ENCODE data around the gene ANKEF1.

The ANKEF1 gene

DNA sequence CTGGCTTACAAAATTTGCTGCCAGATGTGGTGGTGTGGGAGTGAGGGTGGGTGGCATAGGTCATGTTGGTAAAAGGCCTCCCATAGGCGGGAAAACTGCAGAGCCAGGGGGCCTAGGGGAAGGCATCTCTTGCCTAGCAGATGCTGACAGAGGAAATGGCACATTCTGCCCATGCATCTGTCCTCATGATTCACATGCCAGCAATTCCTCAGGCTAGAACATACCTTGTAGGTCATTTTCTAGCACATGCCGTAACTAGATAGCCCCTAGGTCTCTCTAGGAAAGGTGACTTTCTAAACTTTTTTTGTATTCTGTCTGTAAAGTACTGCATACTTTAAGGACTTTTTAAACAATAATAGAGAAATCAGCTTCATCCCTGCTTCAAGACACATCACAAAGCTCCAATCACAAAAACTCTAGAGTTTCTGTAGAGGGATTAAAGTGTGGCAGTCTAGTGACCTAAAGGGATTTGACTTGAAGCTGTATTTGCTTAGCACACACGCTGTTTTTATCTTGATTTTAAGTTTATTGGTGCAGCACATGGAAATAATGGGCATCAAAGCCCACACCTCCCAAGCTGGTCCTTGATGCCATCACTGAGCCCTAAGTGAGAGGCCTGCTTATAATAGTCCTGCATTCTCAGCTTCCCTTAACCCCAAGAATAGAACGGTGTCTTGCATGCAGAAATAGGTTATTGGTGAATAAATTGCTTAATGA, 55.2 kb downstream of the ANKEF1 start:
- no peak for DNase-seq (ENCODE audit: low spot score)

DNA sequence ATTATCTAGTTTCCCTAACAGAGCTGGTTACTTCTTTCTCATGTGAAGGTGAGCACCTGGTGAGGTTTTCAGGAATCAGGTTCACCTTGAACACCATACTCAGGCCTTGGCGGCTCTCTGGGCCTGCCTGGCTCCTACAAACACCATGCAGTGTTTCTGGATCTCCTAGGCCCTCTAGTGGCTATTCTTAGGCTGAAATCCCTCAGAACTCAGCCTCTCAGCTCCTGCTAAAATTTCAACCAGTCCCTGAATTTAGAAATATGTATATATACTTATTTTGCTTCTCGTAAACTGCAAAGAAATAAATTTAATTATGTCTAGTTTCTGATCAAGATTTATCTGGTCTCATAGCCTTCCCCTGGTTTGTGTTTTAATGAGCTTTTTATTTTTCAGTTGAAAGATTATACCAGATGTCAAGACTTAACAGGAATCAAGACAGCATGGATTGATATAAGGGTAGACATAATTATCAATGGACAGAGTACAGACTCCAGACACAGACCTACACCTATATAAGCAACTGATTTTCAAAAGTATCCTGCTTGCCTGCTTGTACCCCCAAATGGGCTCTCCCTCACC, 55.9 kb downstream of the ANKEF1 start:
- DNase-seq (ENCODE audit: low spot score): peak; percentile 28

DNA sequence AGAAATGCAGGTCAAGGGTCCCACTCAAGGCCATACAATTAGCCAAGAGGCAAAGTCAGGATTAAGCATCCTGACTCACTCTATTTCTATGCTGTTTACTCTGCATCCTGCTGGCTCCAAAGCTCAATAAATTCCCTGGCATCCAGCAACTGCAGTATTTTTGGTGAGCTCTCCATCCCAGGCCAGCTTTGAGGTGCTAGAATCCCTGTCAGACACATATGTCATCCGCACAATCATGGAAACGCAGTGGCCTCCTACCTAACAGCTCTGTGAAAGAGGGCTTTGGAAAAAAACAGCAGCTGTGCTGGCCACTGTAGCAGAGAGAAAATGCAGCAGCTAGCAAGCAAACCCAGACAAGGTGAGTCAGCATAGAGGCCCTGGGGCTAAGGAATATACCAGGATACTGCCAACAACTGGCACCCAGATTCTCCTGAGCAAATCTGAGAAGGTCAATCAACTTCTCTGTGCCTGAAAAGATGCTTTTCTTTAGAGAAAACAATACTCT, 58.4 kb downstream of the ANKEF1 start:
- DNase-seq (ENCODE audit: low spot score): peak; percentile 61

DNA sequence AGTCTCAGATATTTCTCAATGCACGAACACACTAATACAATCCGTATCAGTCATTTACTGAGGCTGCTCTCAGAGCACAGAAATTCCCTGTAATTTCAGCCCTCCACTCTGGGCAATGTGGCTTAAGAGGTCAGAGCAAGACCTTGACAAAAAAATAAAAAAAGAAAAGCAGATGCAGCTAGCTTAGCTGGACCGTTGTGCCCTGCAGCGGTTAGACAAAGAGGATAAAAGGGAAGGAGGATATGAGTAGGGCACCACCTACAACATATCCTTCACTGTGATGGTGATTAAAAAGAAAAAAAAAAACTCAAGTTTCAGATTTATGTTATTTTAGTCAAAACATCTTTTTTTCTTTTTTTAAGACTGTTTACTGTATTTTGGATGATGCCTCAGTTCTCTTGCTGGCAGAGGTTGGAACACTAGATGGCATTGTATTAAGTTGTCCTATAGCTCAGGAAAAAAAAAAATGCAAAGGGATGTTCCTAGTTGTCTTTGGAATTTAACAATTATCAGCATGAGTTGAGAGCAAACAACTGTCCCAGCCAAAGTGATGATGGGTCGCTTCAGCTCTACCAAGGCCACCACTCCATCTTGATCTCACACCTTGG, 59.9 kb downstream of the ANKEF1 start:
- DNase-seq (ENCODE audit: low spot score): peak; percentile 35

DNA sequence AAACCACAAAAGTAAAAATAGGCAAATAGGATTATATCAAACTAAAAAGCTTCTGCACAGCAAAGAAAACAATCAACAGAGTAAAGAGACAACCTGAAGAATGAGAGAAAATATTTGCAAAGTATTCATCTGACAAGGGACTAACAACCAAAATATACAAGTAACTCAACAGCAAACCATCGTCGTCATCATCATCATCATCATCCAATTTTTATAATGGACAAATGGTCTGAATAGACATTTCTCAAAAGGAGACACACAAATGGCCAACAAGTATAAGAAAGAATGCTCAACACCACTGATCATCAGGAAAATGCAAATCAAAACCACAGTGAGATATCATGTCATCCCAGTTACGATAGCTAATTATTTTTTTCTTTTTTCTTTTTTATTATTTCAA, 62.0 kb downstream of the ANKEF1 start:
- DNase-seq (ENCODE audit: low spot score): no peak

DNA sequence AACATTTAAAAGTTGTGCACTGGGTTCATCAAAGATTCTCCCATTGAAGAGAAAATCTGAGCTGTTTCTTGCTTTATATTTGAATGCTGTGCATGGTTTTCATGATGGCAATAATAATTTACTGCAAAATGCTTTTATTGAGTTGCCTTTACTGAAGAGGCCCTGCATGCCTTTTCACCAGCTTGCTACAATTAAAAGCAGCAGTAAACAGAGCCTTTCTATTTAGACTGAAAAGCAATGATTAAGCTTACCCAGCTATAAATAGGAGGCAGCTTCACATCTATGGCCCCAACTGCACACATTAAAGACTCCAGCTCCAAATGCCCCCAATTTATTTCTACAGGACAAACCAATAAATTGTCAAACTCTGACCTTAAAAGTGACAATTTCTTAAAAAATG, 70.3 kb downstream of the ANKEF1 start:
- DNase-seq (ENCODE audit: low spot score): no peak
